PFSK-1 (cell line): Measurements from ENCODE around the gene TMEM176A.

Experiments used
- FOXP2 ChIP-seq: optimal IDR thresholded peaks from 2 replicates; pipeline ENCODE3; 2011; ENCODE audit warnings: borderline replicate concordance, control low read depth, inconsistent platforms; ENCODE audit not compliant: insufficient read depth; ENCODE audit errors: extremely low read length, extremely low read depth
- POLR2AphosphoS5 ChIP-seq: IDR thresholded peaks from 2 replicates; pipeline ENCODE4 v1.6.1; 2012; ENCODE audit warnings: low read depth, mild to moderate bottlenecking, control low read depth, low read length, moderate library complexity
- SIN3A ChIP-seq: IDR thresholded peaks from 2 replicates; pipeline ENCODE4 v1.6.1; 2012; ENCODE audit warnings: mild to moderate bottlenecking, low read length, moderate library complexity, borderline replicate concordance; ENCODE audit not compliant: insufficient read depth
- TAF1 ChIP-seq: IDR thresholded peaks from 2 replicates; pipeline ENCODE4 v1.6.1; 2012; ENCODE audit warnings: low read length, control low read depth, borderline replicate concordance; ENCODE audit not compliant: insufficient read depth
- TF ChIP-seq, protein P1 (sequence below), 2 experiments: IDR thresholded peaks; 2 replicates each; pipeline versions ENCODE4 v1.6.1 to v1.8.0; 2011 to 2012; ENCODE audit warnings: low read depth in 2 of 2, low read length in 2 of 2, control low read depth in 1 of 2, inconsistent platforms in 1 of 2, mild to moderate bottlenecking in 1 of 2, moderate library complexity in 1 of 2; ENCODE audit not compliant: insufficient read depth in 1 of 2

The TMEM176A gene

DNA sequence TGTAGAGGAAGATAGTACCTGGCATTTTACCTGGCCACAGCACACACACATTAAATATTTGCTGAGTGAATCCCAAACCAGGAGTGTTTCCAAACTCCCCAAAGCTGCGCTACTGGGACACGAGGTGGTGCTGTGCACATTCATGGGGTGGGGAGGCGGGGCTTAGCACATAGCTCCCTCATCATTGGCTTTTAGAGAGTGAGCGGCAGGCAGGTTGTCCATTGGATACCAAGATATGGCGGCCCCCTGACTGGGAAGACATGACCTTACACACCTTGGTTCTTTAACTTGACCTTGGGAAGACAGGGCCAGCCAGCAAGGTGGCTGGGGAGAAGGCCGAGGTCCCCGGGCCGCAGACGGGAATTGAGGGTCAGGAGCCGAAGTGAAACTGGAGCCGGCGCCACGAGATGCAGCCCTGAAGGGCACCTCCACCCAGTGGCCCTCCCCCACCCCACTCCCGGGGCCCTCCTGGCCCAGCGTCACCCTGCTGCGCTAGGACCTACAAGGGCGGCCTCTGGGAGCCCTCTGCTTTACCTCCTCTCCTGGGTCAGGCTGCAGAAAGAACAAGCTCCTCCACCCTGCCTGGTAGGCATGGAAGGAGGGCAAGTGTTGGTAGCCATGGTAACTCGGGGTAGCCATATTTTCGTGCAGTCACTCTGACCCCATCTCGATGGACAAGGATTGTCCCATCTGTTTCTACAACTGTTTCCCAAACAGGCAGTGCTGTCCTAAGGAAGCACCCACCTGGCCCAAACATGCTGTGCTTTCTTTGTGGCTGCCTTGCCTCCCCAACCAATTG lies 24.0 kb downstream of the TMEM176A start:
- TF ChIP-seq TAF1 (no peak), SIN3A (no peak), FOXP2 (no peak)
- TF ChIP-seq, protein P1, sequence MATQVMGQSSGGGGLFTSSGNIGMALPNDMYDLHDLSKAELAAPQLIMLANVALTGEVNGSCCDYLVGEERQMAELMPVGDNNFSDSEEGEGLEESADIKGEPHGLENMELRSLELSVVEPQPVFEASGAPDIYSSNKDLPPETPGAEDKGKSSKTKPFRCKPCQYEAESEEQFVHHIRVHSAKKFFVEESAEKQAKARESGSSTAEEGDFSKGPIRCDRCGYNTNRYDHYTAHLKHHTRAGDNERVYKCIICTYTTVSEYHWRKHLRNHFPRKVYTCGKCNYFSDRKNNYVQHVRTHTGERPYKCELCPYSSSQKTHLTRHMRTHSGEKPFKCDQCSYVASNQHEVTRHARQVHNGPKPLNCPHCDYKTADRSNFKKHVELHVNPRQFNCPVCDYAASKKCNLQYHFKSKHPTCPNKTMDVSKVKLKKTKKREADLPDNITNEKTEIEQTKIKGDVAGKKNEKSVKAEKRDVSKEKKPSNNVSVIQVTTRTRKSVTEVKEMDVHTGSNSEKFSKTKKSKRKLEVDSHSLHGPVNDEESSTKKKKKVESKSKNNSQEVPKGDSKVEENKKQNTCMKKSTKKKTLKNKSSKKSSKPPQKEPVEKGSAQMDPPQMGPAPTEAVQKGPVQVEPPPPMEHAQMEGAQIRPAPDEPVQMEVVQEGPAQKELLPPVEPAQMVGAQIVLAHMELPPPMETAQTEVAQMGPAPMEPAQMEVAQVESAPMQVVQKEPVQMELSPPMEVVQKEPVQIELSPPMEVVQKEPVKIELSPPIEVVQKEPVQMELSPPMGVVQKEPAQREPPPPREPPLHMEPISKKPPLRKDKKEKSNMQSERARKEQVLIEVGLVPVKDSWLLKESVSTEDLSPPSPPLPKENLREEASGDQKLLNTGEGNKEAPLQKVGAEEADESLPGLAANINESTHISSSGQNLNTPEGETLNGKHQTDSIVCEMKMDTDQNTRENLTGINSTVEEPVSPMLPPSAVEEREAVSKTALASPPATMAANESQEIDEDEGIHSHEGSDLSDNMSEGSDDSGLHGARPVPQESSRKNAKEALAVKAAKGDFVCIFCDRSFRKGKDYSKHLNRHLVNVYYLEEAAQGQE (IDR thresholded peaks at IDR 0.05; ENCODE audit: insufficient read depth in 1 of 2, low read depth in 2 of 2, low read length in 2 of 2): no peak

DNA sequence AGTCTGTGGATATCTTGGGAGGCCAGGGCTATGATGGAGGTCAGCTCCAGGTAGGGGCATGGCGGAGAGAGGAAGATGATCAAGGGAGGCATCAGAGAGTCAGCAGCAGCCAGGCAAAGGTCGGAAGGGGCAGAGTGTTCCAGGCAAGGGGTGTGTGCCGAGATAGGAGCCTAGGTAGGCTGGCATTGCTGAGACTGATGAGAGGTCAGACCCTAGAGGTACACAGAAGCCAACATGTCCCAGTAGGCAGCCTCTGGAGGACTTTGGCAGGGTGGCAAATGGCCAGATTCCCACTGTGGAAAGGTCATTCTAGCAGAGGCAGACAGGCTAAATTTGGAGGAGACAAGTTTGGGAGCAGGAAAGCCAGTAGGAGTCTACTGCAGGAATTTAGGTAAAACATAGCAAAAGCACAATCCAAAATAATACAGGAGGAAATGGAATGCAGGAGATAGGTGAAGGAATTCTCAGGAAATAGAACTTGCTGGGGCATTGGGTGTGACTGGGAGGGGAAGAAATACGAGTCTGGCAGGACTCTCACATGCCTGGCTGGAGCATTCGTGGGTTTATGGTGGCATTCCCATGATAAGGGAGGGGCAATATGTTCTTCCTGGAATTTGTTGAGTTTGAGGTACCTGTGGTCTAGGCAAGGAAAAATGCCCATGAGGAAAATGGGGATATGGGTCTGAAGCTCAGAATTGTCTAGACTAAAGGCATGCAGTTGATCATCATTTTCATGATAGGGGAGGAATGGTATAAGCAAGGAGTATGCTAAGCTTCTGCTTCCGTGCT lies 25.7 kb downstream of the TMEM176A start:
- TF ChIP-seq FOXP2 (no peak), POLR2AphosphoS5 (no peak), SIN3A (no peak), TAF1 (no peak)
- TF ChIP-seq, protein P1 (IDR thresholded peaks at IDR 0.05; ENCODE audit: insufficient read depth in 1 of 2, low read depth in 2 of 2, low read length in 2 of 2): no peak

DNA sequence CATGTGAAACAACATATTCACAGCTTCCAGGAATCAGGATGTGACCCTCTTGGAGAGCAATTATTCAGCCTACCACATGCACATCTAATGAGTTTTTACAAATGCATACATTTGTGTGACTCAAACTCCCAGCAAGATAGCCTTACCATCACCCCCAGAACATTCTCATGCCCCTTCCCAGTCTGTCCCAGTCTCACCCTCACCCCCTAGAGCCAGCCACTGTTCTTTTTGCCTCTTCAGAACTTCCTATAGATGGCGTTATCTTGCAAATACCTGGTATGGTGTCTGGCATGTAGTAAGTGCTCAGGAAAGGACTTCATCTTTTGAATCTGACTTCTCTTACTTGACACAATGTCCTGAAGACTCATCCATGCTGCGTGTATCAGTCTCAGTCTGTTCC lies 27.8 kb downstream of the TMEM176A start:
- no peak for TF ChIP-seq SIN3A
- no peak for TF ChIP-seq FOXP2
- TF ChIP-seq TAF1: no peak
- TF ChIP-seq, protein P1 (IDR thresholded peaks at IDR 0.05; ENCODE audit: insufficient read depth in 1 of 2, low read depth in 2 of 2, low read length in 2 of 2): no peak
- no peak for TF ChIP-seq POLR2AphosphoS5

DNA sequence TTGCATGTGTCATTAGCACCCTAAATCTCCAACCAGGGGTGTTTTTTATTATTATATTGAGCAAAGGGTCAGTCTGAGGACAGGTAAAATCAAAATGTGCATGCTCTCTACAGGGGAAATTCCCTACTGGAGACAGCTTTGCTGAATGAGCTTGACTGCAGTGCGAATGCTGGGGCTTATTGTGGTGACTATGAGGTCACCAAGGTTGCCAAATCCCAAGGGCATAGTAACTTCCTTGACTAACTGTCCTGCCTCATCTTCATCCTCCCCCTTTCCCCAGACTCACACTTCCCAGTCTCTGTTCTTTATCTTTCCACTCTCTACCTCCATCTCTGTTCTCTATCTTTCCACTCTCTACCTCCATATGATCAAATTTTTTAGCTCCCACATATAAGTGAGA lies 28.9 kb downstream of the TMEM176A start:
- TF ChIP-seq POLR2AphosphoS5 (no peak), FOXP2 (no peak), TAF1 (no peak), SIN3A (no peak)
- TF ChIP-seq, protein P1 (IDR thresholded peaks at IDR 0.05; ENCODE audit: insufficient read depth in 1 of 2, low read depth in 2 of 2, low read length in 2 of 2): no peak

DNA sequence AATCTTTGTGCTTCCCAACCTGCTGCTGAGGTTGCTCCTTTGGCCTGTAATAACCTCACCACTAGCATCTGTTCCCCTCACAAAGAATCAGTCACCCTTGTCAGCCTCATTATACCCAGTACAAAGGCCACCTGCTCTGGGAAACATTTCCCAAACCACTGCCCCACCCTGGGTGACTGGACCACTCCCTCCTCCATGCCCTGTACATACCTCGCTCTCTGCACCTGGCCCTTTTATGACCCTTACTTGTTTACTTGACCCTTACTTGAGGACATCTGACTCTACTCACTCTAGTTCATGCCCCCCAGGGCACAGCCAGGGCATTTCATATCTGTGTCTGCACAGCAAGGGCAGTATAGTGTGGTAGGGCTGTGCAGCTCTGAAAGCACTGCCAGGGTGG lies 30.4 kb downstream of the TMEM176A start:
- TF ChIP-seq, protein P1 (IDR thresholded peaks at IDR 0.05; ENCODE audit: insufficient read depth in 1 of 2, low read depth in 2 of 2, low read length in 2 of 2): no peak
- TF ChIP-seq SIN3A: no peak
- no peak for TF ChIP-seq POLR2AphosphoS5
- no peak for TF ChIP-seq FOXP2
- TF ChIP-seq TAF1: no peak
